Fibroblast of mammary gland (primary cell): ENCODE results near the gene KCNJ6.
"Not testable (repeated sequence)": the region's sequence is repeated elsewhere in the genome, so short reads cannot be mapped to it uniquely, and the experiment has no call there.

Source experiments
- DNase-seq: peaks from one replicate; pipeline ENCODE4 v3.0.0-alpha.2; 2010; ENCODE audit warnings: low read depth
- H3K4me3 ChIP-seq: 2 replicates; pipeline ENCODE4 v1.5.1; 2011; ENCODE audit warnings: low read depth, mild to moderate bottlenecking, low read length, moderate library complexity; ENCODE audit not compliant: control insufficient read depth
- CTCF ChIP-seq: conservative IDR thresholded peaks from 2 replicates; pipeline ENCODE4 v1.5.1; 2011; ENCODE audit warnings: low read depth, low read length, inconsistent platforms; ENCODE audit not compliant: control insufficient read depth, insufficient read depth

The KCNJ6 gene

GRCh38 chr21:37667380-37667779 is 248.9 kb downstream of the KCNJ6 start:
- no peak for TF ChIP-seq CTCF
- no peak for DNase-seq
- no peak overlapping the region for H3K4me3 ChIP-seq

- TF ChIP-seq CTCF, result no peak
- no peak overlapping the region for H3K4me3 ChIP-seq
- DNase-seq, result peak; percentile 49
These were observed 250.8 kb downstream of the KCNJ6 start for GRCh38 chr21:37665230-37666024.

- DNase-seq, H3K4me3 ChIP-seq: not testable (repeated sequence)
These were observed 254.0 kb downstream of the KCNJ6 start for GRCh38 chr21:37662227-37662626.

GRCh38 chr21:37660709-37661108 is 255.5 kb downstream of the KCNJ6 start:
- DNase-seq, result no peak

GRCh38 chr21:37659874-37660273 is 256.4 kb downstream of the KCNJ6 start:
- no peak for TF ChIP-seq CTCF
- no peak for DNase-seq
- no peak overlapping the region for H3K4me3 ChIP-seq

More at GRCh38 chr21:37660709-37661108, 255.5 kb downstream of the KCNJ6 start:
- TF ChIP-seq CTCF, result no peak
- no peak overlapping the region for H3K4me3 ChIP-seq

- DNase-seq, result peak; percentile 86
- H3K4me3 ChIP-seq, result no peak overlapping the region
- TF ChIP-seq CTCF, result peak; percentile 45
These were observed 257.3 kb downstream of the KCNJ6 start for GRCh38 chr21:37658817-37659458.

GRCh38 chr21:37658121-37658816 is 258.0 kb downstream of the KCNJ6 start:
- no peak for TF ChIP-seq CTCF
- H3K4me3 ChIP-seq, result no peak overlapping the region

More at GRCh38 chr21:37658121-37658816, 258.0 kb downstream of the KCNJ6 start:
- DNase-seq, result peak; percentile 8
